Transverse colon (tissue), 4 donors: ENCODE measurements around the gene RAB20. TPM values are rescaled to one million over a fixed set of nuclear protein-coding genes. Genes with fewer than 3 reads are reported as not detected.
A peak's percentile ranks its signal among the peaks of the same experiment; 100 is the strongest.

Experiments
- DNase-seq: peaks from one replicate; pipeline ENCODE4 v3.0.0-alpha.2; 2019
- H3K27ac ChIP-seq, 4 donors: fragments of 200-600 bp; sonication (generic); 2 replicates each; pipeline ENCODE4 v1.5.1; 2016 to 2018; ENCODE audit warnings: inconsistent platforms in 4 of 4
- H3K27me3 ChIP-seq: fragments of 200-600 bp; sonication (generic); 2 replicates; pipeline ENCODE4 v1.5.1; 2017; ENCODE audit warnings: inconsistent platforms
- H3K36me3 ChIP-seq, 4 donors: fragments of 200-600 bp; sonication (generic); 2 replicates each; pipeline ENCODE4 v1.5.1; 2017 to 2019; ENCODE audit warnings: inconsistent platforms in 4 of 4
- H3K4me1 ChIP-seq, 4 donors: fragments of 200-600 bp; sonication (generic); 2 replicates each; pipeline ENCODE4 v1.5.1; 2017 to 2020; ENCODE audit warnings: inconsistent platforms in 4 of 4
- H3K4me3 ChIP-seq, 4 donors: fragments of 200-600 bp; sonication (generic); 1 replicate in 1 of 4; 2 replicates in 3 of 4; pipeline versions ENCODE4 v1.5.1 to v1.6.1; 2017 to 2019; ENCODE audit warnings: inconsistent platforms in 4 of 4
- H3K9me3 ChIP-seq, 2 donors: fragments of 200-600 bp; sonication (generic); 2 replicates each; pipeline ENCODE4 v1.5.1; 2017 to 2019; ENCODE audit warnings: inconsistent platforms in 2 of 2
- CTCF ChIP-seq, 5 experiments: fragments of 200-600 bp in 3 of 5; fragments of 450-650 bp in 2 of 5; sonication (generic) in 3 of 5; IDR thresholded peaks; 1 replicate in 2 of 5; 2 replicates in 3 of 5; pipeline ENCODE4 v1.5.1; 2016 to 2017; ENCODE audit warnings: antibody characterized with exemption in 5 of 5, inconsistent platforms in 3 of 5, mild to moderate bottlenecking in 2 of 5, moderate library complexity in 1 of 5
- EP300 ChIP-seq: sonication (generic); formaldehyde crosslinking; IDR thresholded peaks from one replicate; pipeline ENCODE4 v1.6.1; 2017; ENCODE audit warnings: antibody characterized with exemption, low read depth
- POLR2A ChIP-seq: fragments of 450-650 bp; IDR thresholded peaks from one replicate; pipeline ENCODE4 v1.6.1; 2016; ENCODE audit warnings: antibody characterized with exemption, mild to moderate bottlenecking, moderate library complexity
- POLR2AphosphoS5 ChIP-seq, 3 donors: sonication (generic); formaldehyde crosslinking; IDR thresholded peaks; one replicate each; pipeline ENCODE4 v1.6.1; 2016; ENCODE audit warnings: antibody characterized with exemption in 3 of 3
- WGBS, 2 donors: methylation state at CpG; one replicate each; pipeline ENCODE4 v1.1.5; 2018; ENCODE audit warnings: low coverage in 1 of 2; 5-methylcytosine and 5-hydroxymethylcytosine counted together
- in situ Hi-C, 4 donors: fragments of 200-750 bp; cut with MboI; loops; one replicate each; pipeline versions ENCODE4 v1.15.0 to v1.15.1; 2017; ENCODE audit warnings: low sequenced_read_pairs in 3 of 4, low pct_ligation_motif_present in 1 of 4, low pct_unique_long_range_greater_than_20kb in 1 of 4
- intact Hi-C: fragments of 100-400 bp; cut with DNase I; formaldehyde crosslinking; loops from one replicate; pipeline ENCODE4 v1.15.1; 2023; ENCODE audit warnings: low total_unique reads
- total RNA-seq, 4 donors: library from RNA; depleted of rRNA; stranded (reverse); fragments of >200 nt; gene quantifications; one replicate each; pipeline ENCODE4 v1.1.0, GENCODE V29; 2016

Gene RAB20
- total RNA-seq, 4 donors from 2014 or later = 12.5 to 66.2 (median 54.1) TPM

DNA sequence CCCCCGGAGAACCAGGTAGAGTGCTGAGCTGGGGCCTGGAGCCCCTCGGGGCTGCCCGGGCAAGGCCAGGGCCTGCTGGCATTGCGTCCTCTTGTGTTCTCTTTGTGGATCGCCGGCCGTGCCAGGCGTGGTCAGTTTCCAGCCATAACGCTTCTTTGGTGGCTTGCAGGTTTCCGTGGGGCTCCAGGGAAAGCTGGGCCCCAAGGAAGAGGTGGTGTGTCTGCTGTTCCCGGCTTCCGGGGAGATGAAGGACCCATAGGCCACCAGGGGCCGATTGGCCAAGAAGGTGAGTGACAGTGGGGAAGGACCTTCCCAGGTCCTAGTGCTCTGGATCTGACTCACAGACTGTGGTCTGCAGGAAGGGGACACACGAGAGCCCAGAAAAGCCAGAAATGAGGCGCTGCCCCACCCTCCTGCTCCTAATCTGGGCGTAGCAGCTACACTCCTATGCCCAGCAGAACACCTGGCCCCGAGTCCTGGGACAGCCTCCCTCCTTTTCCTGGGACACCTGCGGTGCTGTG is 57.5 kb downstream of the RAB20 start:
- peak; percentile 52 for DNase-seq
- Histone ChIP-seq H3K36me3 (peaks cover 0 to 6% (median 3%) of the 10 kb centered on the region in 4 donors), H3K27me3 (no peaks in the 10 kb centered on the region), H3K4me3 (no peak overlapping the region), H3K9me3 (no peaks in the 10 kb centered on the region), H3K27ac (peak overlapping the region; percentile 35 to 43 (median 38)), H3K4me1 (peaks cover 11 to 45% (median 31%) of the 10 kb centered on the region in 4 donors)
- WGBS, 2 donors = 37 to 57% methylated on average over 2 to 16 of the region's 18 CpGs
- intact Hi-C loops (no loop called here), in situ Hi-C loops (no loop called here)
- no peak for TF ChIP-seq POLR2AphosphoS5 (IDR thresholded peaks at IDR 0.05)
- TF ChIP-seq EP300 = no peak

DNA sequence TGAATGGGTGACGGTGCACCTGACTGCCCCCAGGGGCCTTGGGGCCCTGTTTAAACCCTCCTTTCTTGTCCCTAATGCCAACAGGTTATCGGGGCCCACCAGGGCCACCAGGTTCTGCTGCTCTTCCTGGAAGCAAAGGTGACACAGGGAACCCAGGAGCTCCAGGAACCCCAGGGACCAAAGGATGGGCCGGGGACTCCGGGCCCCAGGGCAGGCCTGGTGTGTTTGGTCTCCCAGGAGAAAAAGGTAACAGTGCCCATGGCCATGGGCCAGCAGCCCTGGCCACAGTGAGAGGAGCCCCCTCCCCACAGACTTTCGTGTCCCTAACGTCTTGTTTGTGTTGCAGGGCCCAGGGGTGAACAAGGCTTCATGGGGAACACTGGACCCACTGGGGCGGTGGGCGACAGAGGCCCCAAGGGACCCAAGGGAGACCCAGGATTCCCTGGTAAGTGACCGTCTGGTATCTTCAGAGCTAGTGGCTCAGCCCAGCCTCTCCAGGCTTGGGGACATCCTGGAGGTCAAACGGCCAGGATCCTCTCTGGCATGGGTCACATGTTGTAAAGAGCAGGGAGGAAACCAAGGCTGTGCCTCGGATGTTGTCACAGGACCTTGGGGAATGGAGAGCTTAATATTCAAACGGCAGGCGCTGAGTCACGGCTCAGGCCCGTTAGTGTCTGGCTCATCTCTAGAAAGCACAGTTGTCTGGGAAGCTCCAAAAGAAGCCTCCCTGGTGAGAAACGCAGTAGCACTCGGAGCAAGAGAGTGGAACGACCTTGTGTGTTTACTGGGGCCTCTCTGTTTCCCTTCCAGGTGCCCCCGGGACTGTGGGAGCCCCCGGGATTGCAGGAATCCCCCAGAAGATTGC is 58.3 kb downstream of the RAB20 start:
- Histone ChIP-seq H3K27me3 (no peaks in the 10 kb centered on the region), H3K4me1 (peaks cover 10 to 38% (median 26%) of the 10 kb centered on the region in 4 donors), H3K27ac (peak overlapping the region; percentile 35 to 43 (median 38)), H3K36me3 (peaks cover 0 to 6% (median 3%) of the 10 kb centered on the region in 4 donors), H3K4me3 (no peak overlapping the region), H3K9me3 (no peaks in the 10 kb centered on the region)
- in situ Hi-C loops = no loop called here
- TF ChIP-seq POLR2AphosphoS5 (IDR thresholded peaks at IDR 0.05) (no peak), EP300 (no peak), POLR2A (no peak), CTCF (IDR thresholded peaks at IDR 0.05) (no peak)
- WGBS, 2 donors = 74 to 100% methylated on average over 1 to 20 of the region's 20 CpGs
- intact Hi-C loops = no loop called here
- DNase-seq = no peak

DNA sequence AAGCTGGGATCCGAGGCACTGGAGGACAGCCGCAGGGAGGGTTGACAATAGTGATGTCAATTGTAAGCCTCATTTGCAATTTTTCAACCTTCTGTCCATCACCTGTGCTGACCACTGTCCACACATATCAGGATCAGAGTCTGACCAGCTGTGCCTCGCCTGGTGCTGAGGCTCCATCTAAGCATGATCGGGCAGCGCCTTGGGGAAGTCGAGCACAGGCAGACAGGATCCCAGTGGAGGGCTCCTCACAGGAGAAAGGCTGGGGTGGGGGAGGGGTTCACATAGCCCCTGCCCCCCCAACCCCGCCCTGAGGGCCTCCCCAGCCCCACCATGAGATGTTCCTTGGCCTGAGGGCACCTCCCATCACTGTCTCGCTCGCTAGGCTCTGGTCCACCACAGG is 60.3 kb downstream of the RAB20 start:
- intact Hi-C loops (no loop called here), in situ Hi-C loops (no loop called here)
- Histone ChIP-seq H3K36me3 (peaks cover 0 to 9% (median 3%) of the 10 kb centered on the region in 4 donors), H3K9me3 (no peaks in the 10 kb centered on the region), H3K4me1 (peaks cover 0 to 20% (median 12%) of the 10 kb centered on the region in 4 donors), H3K27ac (no peak overlapping the region), H3K4me3 (no peak overlapping the region), H3K27me3 (no peaks in the 10 kb centered on the region)
- TF ChIP-seq CTCF (IDR thresholded peaks at IDR 0.05) = no peak
- no peak for TF ChIP-seq POLR2A
- no peak for TF ChIP-seq EP300
- TF ChIP-seq POLR2AphosphoS5 (IDR thresholded peaks at IDR 0.05) = no peak
- WGBS, 2 donors = 94% methylated on average over 9 of the region's 9 CpGs; no CpG with 5 or more reads in 1 of the 2 donors
- DNase-seq = no peak

DNA sequence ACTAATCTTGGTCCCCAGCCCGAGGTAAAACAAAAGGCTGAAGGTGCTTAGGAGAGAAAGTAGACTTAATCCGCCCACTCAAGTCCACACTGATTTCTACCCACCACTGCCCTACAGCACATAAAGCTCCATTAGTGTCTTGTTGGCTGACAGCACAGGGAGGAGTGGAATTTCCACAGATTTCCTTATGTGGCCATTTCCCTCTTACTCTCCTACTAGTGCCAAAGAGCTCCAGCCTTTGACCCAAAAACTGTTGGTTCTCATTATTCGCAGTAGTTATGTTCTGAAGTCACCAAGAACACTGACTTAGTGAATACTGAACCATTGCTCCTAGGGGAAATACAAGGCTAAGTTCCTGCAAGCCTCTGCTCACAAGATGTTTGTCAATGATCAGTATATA is 61.2 kb downstream of the RAB20 start:
- in situ Hi-C loops (no loop called here), intact Hi-C loops (no loop called here)
- Histone ChIP-seq H3K27ac (no peak overlapping the region), H3K4me1 (peaks cover 0 to 13% (median 10%) of the 10 kb centered on the region in 4 donors), H3K4me3 (no peak overlapping the region), H3K27me3 (no peaks in the 10 kb centered on the region), H3K9me3 (no peaks in the 10 kb centered on the region), H3K36me3 (peaks cover 0 to 13% (median 3%) of the 10 kb centered on the region in 4 donors)
- no peak for DNase-seq
- 70 to 83% methylated on average over 2 to 3 of the region's 3 CpGs for WGBS, 2 donors
- TF ChIP-seq POLR2A (no peak), EP300 (no peak)

GRCh38 chr13:110499621-110500281 is 61.8 kb downstream of the RAB20 start:
- H3K4me3 ChIP-seq = no peak overlapping the region
- DNase-seq = no peak
- no peak overlapping the region for H3K27ac ChIP-seq
- H3K36me3 ChIP-seq = peaks cover 0 to 13% (median 3%) of the 10 kb centered on the region in 4 donors
- no peaks in the 10 kb centered on the region for H3K27me3 ChIP-seq
- TF ChIP-seq EP300 = no peak
- TF ChIP-seq POLR2A = no peak
- no peak for TF ChIP-seq CTCF (IDR thresholded peaks at IDR 0.05)
- no peak for TF ChIP-seq POLR2AphosphoS5 (IDR thresholded peaks at IDR 0.05)
- H3K9me3 ChIP-seq = no peaks in the 10 kb centered on the region
- in situ Hi-C loops (no loop called here), intact Hi-C loops (no loop called here)
- 72 to 87% methylated on average over 6 to 10 of the region's 10 CpGs for WGBS, 2 donors
- peaks cover 0 to 10% (median 9%) of the 10 kb centered on the region in 4 donors for H3K4me1 ChIP-seq
